Epithelial cell of esophagus (primary cell): Measurements from ENCODE around the gene SLC25A6.
"Not testable (repeated sequence)": the region's sequence is repeated elsewhere in the genome, so short reads cannot be mapped to it uniquely, and the experiment has no call there.

Source experiments
- DNase-seq: peaks from one replicate; pipeline ENCODE4 v3.0.0; 2010; ENCODE audit warnings: low read depth
- H3K4me3 ChIP-seq: 2 replicates; pipeline ENCODE4 v1.5.1; 2011; ENCODE audit warnings: mild to moderate bottlenecking, low read length, control low read depth
- TF ChIP-seq, protein P1 (sequence below): IDR thresholded peaks from 2 replicates; pipeline ENCODE4 v1.5.1; 2011; ENCODE audit warnings: low read depth, mild to moderate bottlenecking, low read length, control low read depth, inconsistent platforms; ENCODE audit not compliant: insufficient read depth; ENCODE audit errors: missing control alignments

The SLC25A6 gene

DNA sequence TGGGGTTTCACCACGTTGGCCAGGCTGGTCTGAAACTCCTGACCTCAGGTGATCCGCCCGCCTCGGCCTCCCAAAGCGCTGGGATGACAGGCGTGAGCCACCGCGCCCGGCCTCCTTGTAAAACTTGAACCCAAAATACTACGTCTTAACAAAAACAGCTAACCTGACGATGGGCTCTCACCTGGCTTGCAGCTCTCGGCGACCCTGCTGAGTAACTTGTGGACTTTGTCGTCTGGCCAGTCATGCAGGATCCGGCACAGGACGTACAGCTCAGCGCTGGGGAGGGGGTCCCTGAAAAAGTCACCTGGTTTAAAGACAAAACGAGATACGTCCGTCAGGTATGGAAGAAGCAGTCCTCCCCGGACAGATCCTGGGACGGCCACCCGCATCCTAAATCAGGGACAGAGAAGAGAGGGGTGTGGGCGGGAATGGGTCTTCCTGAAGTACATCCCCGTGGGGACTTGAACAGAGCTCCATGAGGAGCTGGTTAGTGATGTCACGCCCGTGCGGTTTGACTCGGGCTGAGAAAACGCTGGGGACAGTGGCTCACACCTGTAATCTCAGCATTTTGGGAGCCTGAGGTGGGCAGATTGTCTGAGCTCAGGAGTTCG lies 20.7 kb upstream of the SLC25A6 start:
- no peak overlapping the region for H3K4me3 ChIP-seq
- TF ChIP-seq, protein P1, sequence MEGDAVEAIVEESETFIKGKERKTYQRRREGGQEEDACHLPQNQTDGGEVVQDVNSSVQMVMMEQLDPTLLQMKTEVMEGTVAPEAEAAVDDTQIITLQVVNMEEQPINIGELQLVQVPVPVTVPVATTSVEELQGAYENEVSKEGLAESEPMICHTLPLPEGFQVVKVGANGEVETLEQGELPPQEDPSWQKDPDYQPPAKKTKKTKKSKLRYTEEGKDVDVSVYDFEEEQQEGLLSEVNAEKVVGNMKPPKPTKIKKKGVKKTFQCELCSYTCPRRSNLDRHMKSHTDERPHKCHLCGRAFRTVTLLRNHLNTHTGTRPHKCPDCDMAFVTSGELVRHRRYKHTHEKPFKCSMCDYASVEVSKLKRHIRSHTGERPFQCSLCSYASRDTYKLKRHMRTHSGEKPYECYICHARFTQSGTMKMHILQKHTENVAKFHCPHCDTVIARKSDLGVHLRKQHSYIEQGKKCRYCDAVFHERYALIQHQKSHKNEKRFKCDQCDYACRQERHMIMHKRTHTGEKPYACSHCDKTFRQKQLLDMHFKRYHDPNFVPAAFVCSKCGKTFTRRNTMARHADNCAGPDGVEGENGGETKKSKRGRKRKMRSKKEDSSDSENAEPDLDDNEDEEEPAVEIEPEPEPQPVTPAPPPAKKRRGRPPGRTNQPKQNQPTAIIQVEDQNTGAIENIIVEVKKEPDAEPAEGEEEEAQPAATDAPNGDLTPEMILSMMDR = no peak
- DNase-seq = no peak

DNA sequence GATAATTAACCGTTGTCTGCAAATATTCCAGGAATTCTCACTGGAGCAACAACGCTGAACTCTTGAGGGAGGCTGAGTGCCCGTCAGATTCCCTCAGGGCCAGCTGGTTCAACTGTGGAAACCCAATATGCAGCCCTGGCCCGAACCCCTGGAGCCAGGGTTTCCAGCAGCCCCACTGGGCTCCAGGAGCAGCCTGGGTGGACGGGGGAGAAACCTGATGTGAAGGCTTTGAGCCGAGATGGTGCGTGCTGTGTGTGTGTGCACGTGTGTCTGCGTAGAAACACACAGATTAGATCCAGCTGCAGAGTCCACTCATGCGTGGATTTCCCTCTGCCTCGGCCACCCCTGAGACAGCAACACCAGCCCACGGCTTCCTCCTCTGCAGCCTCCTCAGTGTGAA lies 19.4 kb upstream of the SLC25A6 start:
- TF ChIP-seq, protein P1 = no peak
- H3K4me3 ChIP-seq = no peak overlapping the region
- DNase-seq = no peak

DNA sequence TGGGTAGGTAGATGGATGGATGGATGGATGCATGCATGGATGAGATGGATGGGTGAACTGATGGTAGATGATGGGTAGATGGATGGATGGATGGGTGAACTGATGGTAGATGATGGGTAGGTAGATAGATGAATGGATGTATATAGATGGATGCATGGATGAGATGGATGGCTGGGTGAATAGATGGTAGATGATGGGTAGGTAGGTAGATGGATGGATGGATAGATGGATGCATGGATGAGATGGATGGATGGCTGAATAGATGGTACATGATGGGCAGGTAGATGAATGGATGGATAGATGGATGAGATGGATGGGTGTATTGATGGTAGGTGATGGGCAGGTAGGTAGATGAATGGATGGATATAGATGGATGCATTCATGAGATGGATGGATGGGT lies 15.1 kb upstream of the SLC25A6 start:
- no peak overlapping the region for H3K4me3 ChIP-seq
- TF ChIP-seq, protein P1 = no peak
- no peak for DNase-seq

DNA sequence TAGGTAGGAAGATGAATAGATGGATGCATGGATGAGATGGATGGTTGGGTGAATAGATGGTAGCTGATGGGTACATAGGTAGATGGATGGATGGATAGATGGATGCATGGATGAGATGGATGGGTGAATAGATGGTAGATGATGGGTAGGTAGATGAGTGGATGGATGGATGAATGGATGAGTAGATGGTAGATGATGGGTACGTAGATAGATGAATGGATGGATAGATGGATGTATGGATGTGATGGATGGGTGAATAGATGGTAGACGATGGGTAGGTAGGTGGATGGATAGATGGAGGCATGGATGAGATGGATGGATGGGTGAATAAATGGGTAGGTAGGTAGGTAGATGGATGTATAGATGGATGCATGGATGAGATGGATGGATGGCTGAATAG lies 13.9 kb upstream of the SLC25A6 start:
- not testable (repeated sequence) for H3K4me3 ChIP-seq, DNase-seq

DNA sequence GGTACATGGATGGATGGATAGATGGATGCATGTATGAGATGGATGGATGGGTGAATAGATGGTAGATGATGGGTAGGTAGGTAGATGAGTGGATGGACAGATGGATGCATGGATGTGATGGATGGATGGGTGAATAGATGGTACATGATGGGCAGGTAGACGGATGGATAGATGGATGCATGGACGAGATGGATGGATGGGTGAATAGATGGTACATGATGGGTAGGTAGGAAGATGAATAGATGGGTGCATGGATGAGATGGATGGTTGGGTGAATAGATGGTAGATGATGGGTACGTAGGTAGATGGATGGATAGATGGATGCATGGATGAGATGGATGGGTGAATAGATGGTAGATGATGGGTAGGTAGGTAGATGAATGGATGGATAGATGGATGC lies 12.0 kb upstream of the SLC25A6 start:
- not testable (repeated sequence) for H3K4me3 ChIP-seq, DNase-seq

DNA sequence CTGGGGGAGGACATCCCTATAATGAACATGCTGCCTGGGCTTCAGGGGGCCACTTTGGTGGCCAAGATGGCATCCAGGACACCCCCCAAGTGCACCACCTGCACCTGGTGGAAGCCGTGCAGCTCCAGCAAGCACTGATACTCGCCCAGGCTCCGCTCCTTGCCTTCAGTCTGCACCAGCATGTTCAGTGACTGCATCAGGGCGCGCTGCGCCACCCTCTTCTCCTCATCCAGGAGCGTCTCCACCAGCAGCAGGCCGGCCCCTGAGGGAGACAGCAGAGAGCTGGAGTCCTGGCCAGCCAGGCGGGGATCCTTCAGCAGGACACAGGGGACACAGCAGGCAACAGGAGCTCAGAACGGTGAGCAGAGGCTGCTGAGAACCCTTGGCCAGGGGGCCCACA lies 11.3 kb upstream of the SLC25A6 start:
- no peak overlapping the region for H3K4me3 ChIP-seq
- no peak for DNase-seq
- TF ChIP-seq, protein P1 = no peak

DNA sequence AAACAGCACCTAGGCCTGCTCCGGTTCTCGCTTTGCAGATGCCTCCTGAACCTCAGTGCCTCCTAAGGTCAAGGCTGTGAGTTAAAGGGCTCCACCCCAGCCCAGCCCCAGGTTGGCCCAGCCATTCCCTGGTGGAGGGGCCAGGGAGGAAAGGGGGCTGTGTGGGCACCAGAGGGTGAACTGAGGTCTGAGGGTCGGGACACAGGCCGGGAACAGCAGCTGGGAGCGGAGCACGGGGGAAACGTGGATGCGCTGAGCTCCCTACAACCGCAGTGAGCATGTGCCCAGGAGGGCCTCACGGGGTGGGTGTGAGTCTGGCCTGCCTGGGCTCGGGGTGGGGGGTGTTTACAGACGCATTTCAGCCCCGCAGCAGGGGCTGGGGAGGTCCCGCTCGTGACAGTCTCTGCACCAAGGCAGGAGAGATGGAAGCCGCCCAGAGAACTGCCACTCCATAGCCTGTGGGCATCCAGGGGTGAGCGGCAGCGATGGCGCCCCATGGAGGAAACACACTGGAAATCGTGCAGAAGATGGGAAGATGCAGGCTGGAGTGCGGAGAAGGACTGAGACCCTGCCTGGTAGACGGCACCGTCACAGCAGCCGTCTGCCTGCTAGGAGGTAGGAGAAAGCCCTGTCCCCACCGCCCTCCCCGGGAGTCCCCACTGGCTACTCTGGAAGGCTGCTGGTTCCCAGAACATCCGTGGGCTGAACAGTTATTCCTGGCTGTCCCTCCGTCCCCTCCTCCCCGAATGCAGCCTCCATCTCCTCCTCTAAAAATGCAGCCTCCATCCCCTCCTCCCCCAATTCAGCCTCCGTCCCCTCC lies 9.9 kb upstream of the SLC25A6 start:
- DNase-seq = no peak
- TF ChIP-seq, protein P1 = no peak
- H3K4me3 ChIP-seq = no peak overlapping the region
